HCT116 (cell line): ENCODE data around the gene APOBEC3A.

ENCODE experiments used
- CTCF ChIP-seq, 3 experiments: fragments of 200-600 bp in 1 of 3; sonication (generic) in 1 of 3; IDR thresholded peaks in 2 of 3; conservative IDR thresholded peaks in 1 of 3; 2 replicates each; pipeline ENCODE4 v1.5.1; 2012 to 2017; ENCODE audit warnings: low read depth in 2 of 3, low read length in 2 of 3, antibody characterized with exemption in 1 of 3, borderline replicate concordance in 1 of 3, control low read depth in 1 of 3, mild to moderate bottlenecking in 1 of 3, mixed read lengths in 1 of 3, mixed run types in 1 of 3, moderate library complexity in 1 of 3; ENCODE audit not compliant: insufficient read depth in 1 of 3
- EGR1 ChIP-seq: IDR thresholded peaks from 2 replicates; pipeline ENCODE4 v1.6.1; 2012; ENCODE audit warnings: low read depth
- EZH2 ChIP-seq: fragments of 200-600 bp; sonication (generic); IDR thresholded peaks from 2 replicates; pipeline ENCODE4 v1.6.1; 2017; ENCODE audit warnings: antibody characterized with exemption, mixed run types
- EZH2phosphoT487 ChIP-seq: fragments of 200-600 bp; IDR thresholded peaks from 2 replicates; pipeline ENCODE4 v1.6.1; 2018; ENCODE audit warnings: antibody characterized with exemption, borderline replicate concordance
- POLR2A ChIP-seq: IDR thresholded peaks from 2 replicates; pipeline ENCODE4 v1.7.0; 2011; ENCODE audit warnings: borderline replicate concordance; ENCODE audit not compliant: insufficient read depth, insufficient read length; ENCODE audit errors: extremely low read depth
- POLR2AphosphoS5 ChIP-seq: IDR thresholded peaks from 2 replicates; pipeline ENCODE4 v1.6.1; 2011; ENCODE audit warnings: mild to moderate bottlenecking, low read depth, low read length, moderate library complexity
- SIN3A ChIP-seq: IDR thresholded peaks from 2 replicates; pipeline ENCODE4 v1.6.1; 2012; ENCODE audit warnings: low read depth
- TCF7L2 ChIP-seq: IDR thresholded peaks from 2 replicates; pipeline ENCODE4 v1.7.0; 2011; ENCODE audit warnings: borderline replicate concordance, inconsistent platforms; ENCODE audit not compliant: insufficient read depth, insufficient read length; ENCODE audit errors: extremely low read depth
- YY1 ChIP-seq: IDR thresholded peaks from 2 replicates; pipeline ENCODE4 v1.6.1; 2011; ENCODE audit warnings: low read length, low read depth, moderate library complexity, mild to moderate bottlenecking; ENCODE audit not compliant: insufficient replicate concordance; ENCODE audit errors: extremely low read depth
- ZNF274 ChIP-seq: fragments of 200-500 bp; sonication (Bioruptor generic); IDR thresholded peaks from 2 replicates; pipeline ENCODE4 v1.6.1; 2014; ENCODE audit warnings: mild to moderate bottlenecking, low read depth, low read length, inconsistent platforms
- TF ChIP-seq, protein P1 (sequence below): IDR thresholded peaks from 2 replicates; pipeline ENCODE4 v1.6.1; 2011; ENCODE audit warnings: mild to moderate bottlenecking, low read length, moderate library complexity; ENCODE audit not compliant: insufficient replicate concordance; ENCODE audit errors: extremely low read depth

GRCh38 chr22:38963872-38964271 is 6.5 kb downstream of the APOBEC3A start:
- TF ChIP-seq CTCF (IDR thresholded peaks at IDR 0.05 in 2 of 3, conservative IDR thresholded peaks at IDR 0.05 in 1 of 3; ENCODE audit: borderline replicate concordance in 1 of 3, insufficient read depth in 1 of 3, low read depth in 2 of 3, low read length in 2 of 3) (no peak), POLR2A (no peak), EZH2 (no peak), POLR2AphosphoS5 (no peak), ZNF274 (no peak), YY1 (no peak), SIN3A (no peak), EZH2phosphoT487 (no peak), EGR1 (no peak), TCF7L2 (no peak)
- TF ChIP-seq, protein P1, sequence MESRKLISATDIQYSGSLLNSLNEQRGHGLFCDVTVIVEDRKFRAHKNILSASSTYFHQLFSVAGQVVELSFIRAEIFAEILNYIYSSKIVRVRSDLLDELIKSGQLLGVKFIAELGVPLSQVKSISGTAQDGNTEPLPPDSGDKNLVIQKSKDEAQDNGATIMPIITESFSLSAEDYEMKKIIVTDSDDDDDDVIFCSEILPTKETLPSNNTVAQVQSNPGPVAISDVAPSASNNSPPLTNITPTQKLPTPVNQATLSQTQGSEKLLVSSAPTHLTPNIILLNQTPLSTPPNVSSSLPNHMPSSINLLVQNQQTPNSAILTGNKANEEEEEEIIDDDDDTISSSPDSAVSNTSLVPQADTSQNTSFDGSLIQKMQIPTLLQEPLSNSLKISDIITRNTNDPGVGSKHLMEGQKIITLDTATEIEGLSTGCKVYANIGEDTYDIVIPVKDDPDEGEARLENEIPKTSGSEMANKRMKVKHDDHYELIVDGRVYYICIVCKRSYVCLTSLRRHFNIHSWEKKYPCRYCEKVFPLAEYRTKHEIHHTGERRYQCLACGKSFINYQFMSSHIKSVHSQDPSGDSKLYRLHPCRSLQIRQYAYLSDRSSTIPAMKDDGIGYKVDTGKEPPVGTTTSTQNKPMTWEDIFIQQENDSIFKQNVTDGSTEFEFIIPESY: no peak
